ENCODE data around the gene PKP2.

Gene PKP2

GRCh38 chr12:32891956-32892355 is 4.6 kb downstream of the PKP2 start:
- H3K4me3 ChIP-seq (ENCODE audit: low read depth, low read length), result no peak overlapping the region
- POLR2A ChIA-PET, result no interaction called here
- no peak for DNase-seq (ENCODE audit: low read depth, low spot score)
- CTCF ChIA-PET, result no interaction called here
- TF ChIP-seq CTCF (IDR thresholded peaks at IDR 0.05; ENCODE audit: insufficient read depth, low read length, missing control alignments), result no peak

GRCh38 chr12:32891526-32891925 is 5.1 kb downstream of the PKP2 start:
- no peak for TF ChIP-seq CTCF (IDR thresholded peaks at IDR 0.05; ENCODE audit: insufficient read depth, low read length, missing control alignments)
- H3K4me3 ChIP-seq (ENCODE audit: low read depth, low read length), result no peak overlapping the region
- ChIA-PET POLR2A (no interaction called here), CTCF (no interaction called here)
- no peak for DNase-seq (ENCODE audit: low read depth, low spot score)

- ChIA-PET POLR2A (no interaction called here), CTCF (no interaction called here)
- no peak overlapping the region for H3K4me3 ChIP-seq (ENCODE audit: low read depth, low read length)
- no peak for TF ChIP-seq CTCF (IDR thresholded peaks at IDR 0.05; ENCODE audit: insufficient read depth, low read length, missing control alignments)
- DNase-seq (ENCODE audit: low read depth, low spot score), result no peak
These were observed 7.4 kb downstream of the PKP2 start for GRCh38 chr12:32889011-32889760.

- H3K4me3 ChIP-seq (ENCODE audit: low read depth, low read length), result no peak overlapping the region
- no peak for DNase-seq (ENCODE audit: low read depth, low spot score)
- ChIA-PET CTCF (no interaction called here), POLR2A (no interaction called here)
- no peak for TF ChIP-seq CTCF (IDR thresholded peaks at IDR 0.05; ENCODE audit: insufficient read depth, low read length, missing control alignments)
These were observed 9.5 kb downstream of the PKP2 start for GRCh38 chr12:32887058-32887457.

GRCh38 chr12:32885831-32886230 is 10.7 kb downstream of the PKP2 start:
- CTCF ChIA-PET, result no interaction called here
- no peak overlapping the region for H3K4me3 ChIP-seq (ENCODE audit: low read depth, low read length)
- POLR2A ChIA-PET, result no interaction called here
- TF ChIP-seq CTCF (IDR thresholded peaks at IDR 0.05; ENCODE audit: insufficient read depth, low read length, missing control alignments), result no peak
- no peak for DNase-seq (ENCODE audit: low read depth, low spot score)

- no peak for TF ChIP-seq CTCF (IDR thresholded peaks at IDR 0.05; ENCODE audit: insufficient read depth, low read length, missing control alignments)
- H3K4me3 ChIP-seq (ENCODE audit: low read depth, low read length), result no peak overlapping the region
- POLR2A ChIA-PET, result no interaction called here
- CTCF ChIA-PET, result no interaction called here
- no peak for DNase-seq (ENCODE audit: low read depth, low spot score)
These were observed 11.6 kb downstream of the PKP2 start for GRCh38 chr12:32884962-32885361.
